Endothelial cell of umbilical vein (primary cell): Measurements from ENCODE around the gene DCAF17. TPM values are rescaled to one million over a fixed set of nuclear protein-coding genes. Genes with fewer than 3 reads are reported as not detected.

ENCODE experiments used
- Bru-seq: library from RNA; stranded (reverse); fragments of 400-500 nt; gene quantifications from one replicate; lab custom pipeline; 2021; lab: Mats Ljungman, UMichigan
- BruChase-seq, 2 experiments: library from RNA; stranded (reverse); fragments of 400-500 nt; gene quantifications; one replicate each; lab custom pipeline; 2021; lab: Mats Ljungman, UMichigan
- BruUV-seq: library from RNA; stranded (reverse); fragments of 400-500 nt; replicated peaks from 2 replicates; lab custom pipeline; 2021; lab: Mats Ljungman, UMichigan
- CTCF ChIA-PET: fragments of 300-600, 350-600 bp; sonication (Branson Sonifier 250); formaldehyde crosslinking; loops from one replicate; lab custom pipeline; 2021; ENCODE audit warnings: antibody characterized with exemption, inconsistent platforms; lab: Charles Lee
- POLR2A ChIA-PET: fragments of 300-600, 350-600 bp; sonication (Branson Sonifier 250); formaldehyde crosslinking; loops from one replicate; lab custom pipeline; 2021; ENCODE audit warnings: antibody characterized with exemption, inconsistent platforms; lab: Charles Lee
- DNase-seq: peaks from one replicate; pipeline ENCODE4 v3.0.0-alpha.2; 2011; ENCODE audit warnings: low read depth, low spot score
- FAIRE-seq: peaks from 2 replicates; lab custom pipeline; 2011; peaks lifted over from hg19 to GRCh38; lab: Jason Lieb, UNC
- H2AFZ ChIP-seq: 2 replicates; pipeline ENCODE4 v1.6.0; 2012; ENCODE audit warnings: low read depth, low read length, control low read depth, inconsistent platforms
- H3K27ac ChIP-seq: 2 replicates; pipeline ENCODE4 v1.5.1; 2011; ENCODE audit warnings: low read depth, mild to moderate bottlenecking, control low read depth, low read length, moderate library complexity; ENCODE audit not compliant: insufficient read depth
- H3K27me3 ChIP-seq, 2 experiments: 2 replicates each; pipeline versions ENCODE4 v1.6.0 to v1.6.1; 2011; ENCODE audit warnings: low read length in 2 of 2, mixed read lengths in 1 of 2; ENCODE audit not compliant: control insufficient read depth in 2 of 2, insufficient read depth in 2 of 2
- H3K36me3 ChIP-seq, 2 experiments: 2 replicates in 1 of 2; 3 replicates in 1 of 2; pipeline ENCODE4 v1.5.1; 2011; ENCODE audit warnings: low read length in 2 of 2, mild to moderate bottlenecking in 1 of 2, moderate library complexity in 1 of 2; ENCODE audit not compliant: control insufficient read depth in 2 of 2, insufficient read depth in 2 of 2; ENCODE audit errors: extremely low read depth in 1 of 2
- H3K4me1 ChIP-seq: 3 replicates; pipeline ENCODE4 v1.5.1; 2011; ENCODE audit warnings: mild to moderate bottlenecking, low read length; ENCODE audit not compliant: control insufficient read depth, insufficient read depth; ENCODE audit errors: extremely low read depth
- H3K4me2 ChIP-seq: 2 replicates; pipeline ENCODE4 v1.6.1; 2011; ENCODE audit warnings: low read length, control low read depth, mixed read lengths; ENCODE audit not compliant: insufficient read depth
- H3K4me3 ChIP-seq, 3 experiments: fragments of 200-600 bp in 1 of 3; sonication (generic), shearing (Covaris generic) in 1 of 3; replicated peaks in 1 of 3; 2 replicates each; pipeline ENCODE4 v1.5.1; 2011 to 2016; ENCODE audit warnings: control low read depth in 3 of 3, low read length in 3 of 3, mild to moderate bottlenecking in 2 of 3, inconsistent platforms in 1 of 3, low read depth in 1 of 3, moderate library complexity in 1 of 3; ENCODE audit not compliant: insufficient read depth in 1 of 3
- H3K79me2 ChIP-seq: 2 replicates; pipeline ENCODE4 v1.6.0; 2012; ENCODE audit warnings: low read length, inconsistent platforms; ENCODE audit not compliant: control insufficient read depth, insufficient read depth
- H3K9ac ChIP-seq: replicated peaks from 2 replicates; pipeline ENCODE3; 2011; ENCODE audit warnings: low read length, control low read depth; ENCODE audit not compliant: insufficient read depth; ENCODE audit errors: extremely low read depth
- H3K9me1 ChIP-seq: replicated peaks from 3 replicates; pipeline ENCODE4 v1.6.0; 2011; ENCODE audit warnings: mild to moderate bottlenecking, low read length; ENCODE audit not compliant: control insufficient read depth, insufficient read depth; ENCODE audit errors: extremely low read depth
- H3K9me3 ChIP-seq: replicated peaks from 2 replicates; pipeline ENCODE4 v1.5.1; 2012; ENCODE audit warnings: low read length, inconsistent platforms; ENCODE audit not compliant: control insufficient read depth, insufficient read depth
- H4K20me1 ChIP-seq: replicated peaks from 2 replicates; pipeline ENCODE3; 2011; ENCODE audit warnings: mild to moderate bottlenecking, low read length; ENCODE audit not compliant: control insufficient read depth, insufficient read depth; ENCODE audit errors: extremely low read depth
- FOS ChIP-seq: IDR thresholded peaks from 2 replicates; pipeline ENCODE4 v1.6.1; 2011; ENCODE audit warnings: mild to moderate bottlenecking, low read length, moderate library complexity, borderline replicate concordance; ENCODE audit not compliant: insufficient read depth
- GATA2 ChIP-seq: IDR thresholded peaks from 2 replicates; pipeline ENCODE4 v1.7.0; 2011; ENCODE audit warnings: low read depth, mild to moderate bottlenecking, moderate library complexity, mixed read lengths, low read length; ENCODE audit not compliant: insufficient read length, insufficient read depth
- POLR2A ChIP-seq: IDR thresholded peaks from 2 replicates; pipeline ENCODE4 v1.6.1; 2012; ENCODE audit warnings: low read depth, mild to moderate bottlenecking, control low read depth, low read length
- POLR2AphosphoS5 ChIP-seq: IDR thresholded peaks from 2 replicates; pipeline ENCODE4 v1.6.1; 2012; ENCODE audit warnings: low read depth, mild to moderate bottlenecking, control low read depth, low read length, moderate library complexity; ENCODE audit not compliant: insufficient read depth
- dilution Hi-C: fragments of 300-500 bp; cut with MboI; formaldehyde crosslinking; loops from one replicate; pipeline ENCODE4 v1.15.0; 2019; ENCODE audit warnings: low sequenced_read_pairs; ENCODE audit not compliant: extremely low pct_ligation_motif_present
- intact Hi-C: fragments of 100-400 bp; cut with micrococcal nuclease; formaldehyde crosslinking; loops from one replicate; pipeline ENCODE4 v1.10.0; 2022
- long read RNA-seq: library from polyadenylated mRNA; stranded (forward); transcript quantifications from one replicate; pipeline ENCODE4 v2.0.0, GENCODE V29; 2021
- polyA minus RNA-seq, 3 experiments: library from RNA; depleted of rRNA, polyadenylated mRNA; stranded (reverse); fragments of >200 nt; gene quantifications; 1 replicate in 1 of 3; 2 replicates in 2 of 3; pipeline ENCODE4 v1.2.3, GENCODE V29; 2011
- polyA plus RNA-seq, 4 experiments: library from polyadenylated mRNA; depleted of rRNA in 3 of 4; stranded (reverse) in 3 of 4; unstranded in 1 of 4; fragments of >200 nt; gene quantifications; 2 replicates each; pipeline versions ENCODE4 v1.2.1 to v1.2.3, GENCODE V29; 2011 to 2012; ENCODE audit warnings: missing spikeins in 1 of 4
- total RNA-seq: library from RNA; stranded (reverse); gene quantifications from 2 replicates; pipeline ENCODE4 v1.2.3, GENCODE V29; 2021
- TF ChIP-seq, protein P1 (sequence below): IDR thresholded peaks from 2 replicates; pipeline ENCODE4 v1.6.1; 2011; ENCODE audit not compliant: insufficient read depth, insufficient read length
- TF ChIP-seq, protein P2 (sequence below), 2 donors: IDR thresholded peaks; 1 replicate in 1 of 2; 2 replicates in 1 of 2; pipeline ENCODE4 v1.5.1; 2011; ENCODE audit warnings: low read length in 2 of 2, mild to moderate bottlenecking in 2 of 2, moderate library complexity in 2 of 2, control low read depth in 1 of 2, inconsistent platforms in 1 of 2, low read depth in 1 of 2; ENCODE audit not compliant: insufficient read depth in 1 of 2; ENCODE audit errors: extremely low read depth in 1 of 2

Gene DCAF17, protein sequence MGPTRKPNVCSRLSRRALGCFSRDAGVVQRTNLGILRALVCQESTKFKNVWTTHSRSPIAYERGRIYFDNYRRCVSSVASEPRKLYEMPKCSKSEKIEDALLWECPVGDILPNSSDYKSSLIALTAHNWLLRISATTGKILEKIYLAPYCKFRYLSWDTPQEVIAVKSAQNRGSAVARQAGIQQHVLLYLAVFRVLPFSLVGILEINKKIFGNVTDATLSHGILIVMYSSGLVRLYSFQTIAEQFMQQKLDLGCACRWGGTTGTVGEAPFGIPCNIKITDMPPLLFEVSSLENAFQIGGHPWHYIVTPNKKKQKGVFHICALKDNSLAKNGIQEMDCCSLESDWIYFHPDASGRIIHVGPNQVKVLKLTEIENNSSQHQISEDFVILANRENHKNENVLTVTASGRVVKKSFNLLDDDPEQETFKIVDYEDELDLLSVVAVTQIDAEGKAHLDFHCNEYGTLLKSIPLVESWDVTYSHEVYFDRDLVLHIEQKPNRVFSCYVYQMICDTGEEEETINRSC
- total RNA-seq (14.9 and 15.0 TPM in 2 replicates), polyA plus RNA-seq (4.4 and 4.6 TPM in 2 replicates), polyA minus RNA-seq (11.1 and 12.1 TPM in 2 replicates), Bru-seq, nascent RNA (percentile 75 among the genes with signal in this experiment), BruChase-seq, experiment 1, labeled RNA remaining after a 6-hour chase (percentile 78 among the genes with signal in this experiment), BruChase-seq, experiment 2, labeled RNA remaining after a 2-hour chase (percentile 84 among the genes with signal in this experiment)
- polyA plus RNA-seq (2011; cell fraction: cytosol; rRNA removed) = 4.3 and 4.7 TPM in 2 replicates
- polyA plus RNA-seq (2011; cell fraction: nucleus; rRNA removed) = 15.1 and 18.3 TPM in 2 replicates
- 11.3 and 11.4 TPM in 2 replicates for polyA plus RNA-seq (2012)
- polyA minus RNA-seq (2011; cell fraction: cytosol; rRNA and poly(A)+ RNA removed) = 6.3 TPM
- 13.9 and 19.2 TPM in 2 replicates for polyA minus RNA-seq (2011; cell fraction: nucleus; rRNA and poly(A)+ RNA removed)
- long read RNA-seq, full-length matches to known transcripts = 2 of 17 reads
- long read RNA-seq, partial matches to known transcripts = 0 of 17 reads
- long read RNA-seq, other reads (novel, unspliced or antisense) = 15 of 17 reads

DNA sequence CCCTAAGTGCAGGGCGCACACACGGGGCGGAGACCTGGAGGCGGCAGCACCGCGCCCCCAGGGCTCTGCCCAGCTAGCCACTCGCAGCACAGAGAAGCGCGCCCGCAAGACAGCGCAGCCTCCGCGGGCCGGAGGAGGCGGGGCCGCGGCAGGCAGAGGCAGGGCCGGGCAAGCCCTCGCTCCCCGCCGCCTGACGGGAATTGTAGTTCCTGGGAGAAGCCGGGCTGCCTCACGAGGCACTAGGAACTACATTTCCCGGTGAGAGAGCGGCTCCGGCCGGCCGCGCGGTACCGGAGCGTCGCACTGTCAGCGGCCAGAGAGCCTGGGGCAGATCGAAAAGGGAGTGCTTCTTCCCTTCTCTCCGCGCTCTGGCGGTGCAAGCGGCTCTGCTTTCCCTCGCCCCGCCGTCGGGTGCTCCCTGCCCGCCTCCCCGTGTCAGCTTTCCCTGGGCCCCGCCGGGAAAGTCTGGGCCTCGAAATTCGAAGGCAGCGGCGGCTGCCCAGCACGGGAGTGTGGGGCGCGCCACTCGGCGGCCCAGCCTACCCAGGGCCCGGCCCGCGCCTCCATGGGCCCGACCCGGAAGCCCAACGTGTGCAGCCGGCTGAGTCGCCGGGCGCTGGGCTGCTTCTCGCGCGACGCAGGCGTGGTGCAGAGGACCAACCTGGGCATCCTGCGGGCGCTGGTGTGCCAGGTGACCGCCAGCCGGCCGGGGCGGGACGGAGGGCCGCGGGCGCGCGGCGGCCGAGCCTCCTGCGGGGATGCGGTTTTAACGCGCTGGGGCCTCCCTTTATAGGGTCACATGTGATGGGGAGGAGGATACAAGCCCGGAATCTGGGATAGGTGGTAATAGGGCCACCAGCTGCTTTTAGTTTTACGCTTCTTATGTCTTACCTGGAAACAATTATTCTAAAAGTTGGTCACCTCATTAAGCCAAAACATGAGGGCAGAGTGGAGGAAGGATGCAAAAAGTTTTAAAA lies at the start of gene DCAF17:
Gene DCAF17, plus strand, starts transcription at position 214 of the 977 bp plus-strand sequence. Its CDS starts 352 bp downstream, at position 566.
- ChIA-PET POLR2A (interaction anchor here (1.1 kb wide), 1 partner anchor 18 kb away, joined by 5 read pairs; no protein-coding TSS in a partner anchor), CTCF (interaction anchor here (0.6 to 1.5 kb wide), 6 partner anchors 8 to 505 kb away, joined by 3 to 10 read pairs (median 3); partner anchors contain the start of gene GORASP2)
- peak within 1 kb of the TSS; percentile 95 for H3K27ac ChIP-seq
- FAIRE-seq (peak; percentile 95), DNase-seq (peak; percentile 97)
- TF ChIP-seq, protein P1, sequence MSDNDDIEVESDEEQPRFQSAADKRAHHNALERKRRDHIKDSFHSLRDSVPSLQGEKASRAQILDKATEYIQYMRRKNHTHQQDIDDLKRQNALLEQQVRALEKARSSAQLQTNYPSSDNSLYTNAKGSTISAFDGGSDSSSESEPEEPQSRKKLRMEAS = no peak
- TF ChIP-seq GATA2 (no peak), FOS (peak; percentile 12), POLR2AphosphoS5 (peak; percentile 84), POLR2A (peak; percentile 84)
- TF ChIP-seq, protein P2, sequence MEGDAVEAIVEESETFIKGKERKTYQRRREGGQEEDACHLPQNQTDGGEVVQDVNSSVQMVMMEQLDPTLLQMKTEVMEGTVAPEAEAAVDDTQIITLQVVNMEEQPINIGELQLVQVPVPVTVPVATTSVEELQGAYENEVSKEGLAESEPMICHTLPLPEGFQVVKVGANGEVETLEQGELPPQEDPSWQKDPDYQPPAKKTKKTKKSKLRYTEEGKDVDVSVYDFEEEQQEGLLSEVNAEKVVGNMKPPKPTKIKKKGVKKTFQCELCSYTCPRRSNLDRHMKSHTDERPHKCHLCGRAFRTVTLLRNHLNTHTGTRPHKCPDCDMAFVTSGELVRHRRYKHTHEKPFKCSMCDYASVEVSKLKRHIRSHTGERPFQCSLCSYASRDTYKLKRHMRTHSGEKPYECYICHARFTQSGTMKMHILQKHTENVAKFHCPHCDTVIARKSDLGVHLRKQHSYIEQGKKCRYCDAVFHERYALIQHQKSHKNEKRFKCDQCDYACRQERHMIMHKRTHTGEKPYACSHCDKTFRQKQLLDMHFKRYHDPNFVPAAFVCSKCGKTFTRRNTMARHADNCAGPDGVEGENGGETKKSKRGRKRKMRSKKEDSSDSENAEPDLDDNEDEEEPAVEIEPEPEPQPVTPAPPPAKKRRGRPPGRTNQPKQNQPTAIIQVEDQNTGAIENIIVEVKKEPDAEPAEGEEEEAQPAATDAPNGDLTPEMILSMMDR (IDR thresholded peaks at IDR 0.05; ENCODE audit: extremely low read depth in 1 of 2, insufficient read depth in 1 of 2, low read depth in 1 of 2, low read length in 2 of 2) = peak in 1 of 2 donors; percentile 35
- H4K20me1 ChIP-seq = no peaks in the 10 kb centered on the region
- no peaks in the 10 kb centered on the region for H3K9me1 ChIP-seq
- H2AFZ ChIP-seq = peak within 1 kb of the TSS; percentile 100
- H3K9ac ChIP-seq = peak within 1 kb of the TSS; percentile 95
- intact Hi-C loops = loop anchor here (1.0 to 5.0 kb wide), 4 partner anchors 89 to 505 kb away; partner anchors contain the start of gene GORASP2
- peaks cover 0 to 7% of the 10 kb centered on the region in 2 experiments for H3K36me3 ChIP-seq
- H3K4me3 ChIP-seq = peak within 1 kb of the TSS; percentile 76 to 87 (median 85)
- no peaks in the 10 kb centered on the region for H3K27me3 ChIP-seq
- peaks cover 14% of the 10 kb centered on the region for H3K4me1 ChIP-seq
- TSS peak; percentile 50 for BruUV-seq
- dilution Hi-C loops = no loop called here
- H3K9me3 ChIP-seq = no peaks in the 10 kb centered on the region
- H3K79me2 ChIP-seq = peaks cover 34% of the 10 kb centered on the region
- peak within 1 kb of the TSS; percentile 94 for H3K4me2 ChIP-seq
